Trophoblast cell (in vitro differentiated cells and primary cell): ENCODE measurements around the gene SOX6.

Source experiments
- DNase-seq, 2 donors: peaks; one replicate each; pipeline ENCODE4 v3.0.0-alpha.2; 2016
- H2AFZ ChIP-seq: 2 replicates; pipeline ENCODE4 v1.6.1; 2013; ENCODE audit warnings: low read length, moderate library complexity, mild to moderate bottlenecking; ENCODE audit not compliant: insufficient read depth, poor library complexity
- H2AK5ac ChIP-seq: 2 replicates; pipeline ENCODE4 v1.6.1; 2013; ENCODE audit warnings: mild to moderate bottlenecking, low read length
- H2BK120ac ChIP-seq: 2 replicates; pipeline ENCODE4 v1.6.1; 2013; ENCODE audit warnings: low read length, mild to moderate bottlenecking, moderate library complexity; ENCODE audit not compliant: insufficient read depth, poor library complexity
- H2BK12ac ChIP-seq: 2 replicates; pipeline ENCODE4 v1.6.1; 2013; ENCODE audit warnings: mild to moderate bottlenecking, low read length, moderate library complexity
- H2BK5ac ChIP-seq: 2 replicates; pipeline ENCODE4 v1.6.1; 2013; ENCODE audit warnings: low read length, low read depth, moderate library complexity, mild to moderate bottlenecking; ENCODE audit not compliant: poor library complexity
- H3K14ac ChIP-seq: 2 replicates; pipeline ENCODE4 v1.6.1; 2013; ENCODE audit warnings: mild to moderate bottlenecking, low read length
- H3K18ac ChIP-seq: 2 replicates; pipeline ENCODE4 v1.6.1; 2013; ENCODE audit warnings: mild to moderate bottlenecking, low read length
- H3K23ac ChIP-seq: 2 replicates; pipeline ENCODE4 v1.6.1; 2013; ENCODE audit warnings: low read length
- H3K27ac ChIP-seq: 2 replicates; pipeline ENCODE4 v1.5.1; 2013; ENCODE audit warnings: low read depth, mild to moderate bottlenecking, inconsistent platforms, low read length, moderate library complexity
- H3K27me3 ChIP-seq: 2 replicates; pipeline ENCODE4 v1.6.1; 2013; ENCODE audit warnings: inconsistent platforms, mild to moderate bottlenecking, low read length, moderate library complexity; ENCODE audit not compliant: insufficient read depth
- H3K36me3 ChIP-seq, 2 experiments: 1 replicate in 1 of 2; 2 replicates in 1 of 2; pipeline ENCODE4 v1.6.1; 2013; ENCODE audit warnings: low read length in 2 of 2, mild to moderate bottlenecking in 2 of 2, moderate library complexity in 1 of 2; ENCODE audit not compliant: insufficient read depth in 2 of 2, control insufficient read depth in 1 of 2
- H3K4ac ChIP-seq: 2 replicates; pipeline ENCODE4 v1.6.1; 2013; ENCODE audit warnings: low read depth, mild to moderate bottlenecking, low read length, moderate library complexity
- H3K4me1 ChIP-seq, 2 experiments: 1 replicate in 1 of 2; 2 replicates in 1 of 2; pipeline ENCODE4 v1.6.1; 2013; ENCODE audit warnings: low read length in 2 of 2, mild to moderate bottlenecking in 2 of 2, moderate library complexity in 1 of 2; ENCODE audit not compliant: insufficient read depth in 2 of 2, control insufficient read depth in 1 of 2
- H3K4me2 ChIP-seq: 2 replicates; pipeline ENCODE4 v1.6.1; 2013; ENCODE audit warnings: inconsistent platforms, mild to moderate bottlenecking, low read length, moderate library complexity
- H3K4me3 ChIP-seq: 2 replicates; pipeline ENCODE4 v1.5.1; 2013; ENCODE audit warnings: mild to moderate bottlenecking, low read depth, low read length, inconsistent platforms
- H3K79me1 ChIP-seq: one replicate; pipeline ENCODE4 v1.6.1; 2013; ENCODE audit warnings: low read length
- H3K79me2 ChIP-seq: 2 replicates; pipeline ENCODE4 v1.6.1; 2013; ENCODE audit warnings: low read length, mild to moderate bottlenecking; ENCODE audit not compliant: control insufficient read depth, insufficient read depth, poor library complexity
- H3K9ac ChIP-seq: 2 replicates; pipeline ENCODE4 v1.6.1; 2013; ENCODE audit warnings: mild to moderate bottlenecking, low read length
- H3K9me3 ChIP-seq: 2 replicates; pipeline ENCODE4 v1.6.1; 2013; ENCODE audit warnings: low read depth, mild to moderate bottlenecking, control low read depth, inconsistent platforms, low read length; ENCODE audit not compliant: insufficient read depth
- H4K12ac ChIP-seq: 2 replicates; pipeline ENCODE4 v1.6.1; 2013; ENCODE audit warnings: low read depth, mild to moderate bottlenecking, low read length, moderate library complexity
- H4K8ac ChIP-seq: 2 replicates; pipeline ENCODE4 v1.6.1; 2013; ENCODE audit warnings: low read depth, mild to moderate bottlenecking, low read length, moderate library complexity
- H4K91ac ChIP-seq: one replicate; pipeline ENCODE4 v1.6.1; 2013; ENCODE audit warnings: low read depth, mild to moderate bottlenecking, low read length, moderate library complexity
- WGBS: extraction: QIAGEN DNeasy Blood & Tissue Kit; methylation state at CpG from one replicate; pipeline ENCODE4 v1.1.7; 2013; ENCODE audit warnings: missing lambda C conversion rate; ENCODE audit not compliant: insufficient read length, insufficient coverage; ENCODE audit errors: extremely low coverage; 5-methylcytosine and 5-hydroxymethylcytosine counted together

SOX6 gene

GRCh38 chr11:16276251-16276650 lies 80.1 kb downstream of the SOX6 start:
- no peaks in the 10 kb centered on the region for H3K79me1 ChIP-seq
- H3K9ac ChIP-seq = no peak overlapping the region
- no peak overlapping the region for H3K4me2 ChIP-seq
- H3K79me2 ChIP-seq = no peaks in the 10 kb centered on the region
- no peak overlapping the region for H4K8ac ChIP-seq
- no peak overlapping the region for H3K4ac ChIP-seq
- H3K4me3 ChIP-seq = no peak overlapping the region
- H2AFZ ChIP-seq = no peak overlapping the region
- no peaks in the 10 kb centered on the region for H3K9me3 ChIP-seq
- WGBS = no CpG with 5 or more reads among the region's 2 CpGs
- no peaks in the 10 kb centered on the region for H3K36me3 ChIP-seq
- H3K14ac ChIP-seq = no peak overlapping the region
- H2BK5ac ChIP-seq = no peak overlapping the region
- no peak for DNase-seq
- no peak overlapping the region for H3K27ac ChIP-seq
- no peak overlapping the region for H4K12ac ChIP-seq
- no peak overlapping the region for H2BK120ac ChIP-seq
- no peak overlapping the region for H2AK5ac ChIP-seq
- no peak overlapping the region for H3K23ac ChIP-seq
- H3K4me1 ChIP-seq = no peaks in the 10 kb centered on the region
- H3K18ac ChIP-seq = no peak overlapping the region
- no peak overlapping the region for H2BK12ac ChIP-seq
- no peak overlapping the region for H4K91ac ChIP-seq
- no peaks in the 10 kb centered on the region for H3K27me3 ChIP-seq

- DNase-seq = no peak
- H3K79me2 ChIP-seq = no peaks in the 10 kb centered on the region
- no peaks in the 10 kb centered on the region for H3K9me3 ChIP-seq
Observed at GRCh38 chr11:16271258-16271657, 85.1 kb downstream of the SOX6 start.

GRCh38 chr11:16266021-16266420 lies 90.3 kb downstream of the SOX6 start:
- H3K9ac ChIP-seq = no peak overlapping the region
- no peak overlapping the region for H3K18ac ChIP-seq
- H3K14ac ChIP-seq = no peak overlapping the region
- H3K9me3 ChIP-seq = no peaks in the 10 kb centered on the region
- no peak overlapping the region for H3K4me2 ChIP-seq
- DNase-seq = no peak
- no peak overlapping the region for H3K4me3 ChIP-seq
- H3K4ac ChIP-seq = no peak overlapping the region
- no peak overlapping the region for H3K23ac ChIP-seq
- no peak overlapping the region for H3K27ac ChIP-seq
- H2BK5ac ChIP-seq = no peak overlapping the region
- no peaks in the 10 kb centered on the region for H3K79me2 ChIP-seq
- no peak overlapping the region for H4K91ac ChIP-seq
- H4K12ac ChIP-seq = no peak overlapping the region
- H2AK5ac ChIP-seq = no peak overlapping the region
- no peak overlapping the region for H2BK120ac ChIP-seq
- no peak overlapping the region for H2AFZ ChIP-seq
- H4K8ac ChIP-seq = no peak overlapping the region
- no peaks in the 10 kb centered on the region for H3K36me3 ChIP-seq
- no peaks in the 10 kb centered on the region for H3K79me1 ChIP-seq
- no peak overlapping the region for H2BK12ac ChIP-seq
- H3K4me1 ChIP-seq = no peaks in the 10 kb centered on the region
- H3K27me3 ChIP-seq = no peaks in the 10 kb centered on the region

More at GRCh38 chr11:16271258-16271657, 85.1 kb downstream of the SOX6 start:
- H3K36me3 ChIP-seq = no peaks in the 10 kb centered on the region
- H3K4ac ChIP-seq = no peak overlapping the region
- H3K14ac ChIP-seq = no peak overlapping the region
- no peak overlapping the region for H2BK12ac ChIP-seq
- no CpG with 5 or more reads among the region's 1 CpG for WGBS
- no peak overlapping the region for H3K4me2 ChIP-seq
- H3K79me1 ChIP-seq = no peaks in the 10 kb centered on the region
- H4K8ac ChIP-seq = no peak overlapping the region
- H3K4me3 ChIP-seq = no peak overlapping the region
- H3K18ac ChIP-seq = no peak overlapping the region
- H2AK5ac ChIP-seq = no peak overlapping the region
- H3K9ac ChIP-seq = no peak overlapping the region
- H3K27ac ChIP-seq = no peak overlapping the region
- no peak overlapping the region for H2BK120ac ChIP-seq
- no peak overlapping the region for H2BK5ac ChIP-seq
- H3K27me3 ChIP-seq = no peaks in the 10 kb centered on the region
- no peak overlapping the region for H3K23ac ChIP-seq
- H4K12ac ChIP-seq = no peak overlapping the region
- H4K91ac ChIP-seq = no peak overlapping the region
- H2AFZ ChIP-seq = no peak overlapping the region
- no peaks in the 10 kb centered on the region for H3K4me1 ChIP-seq

GRCh38 chr11:16265022-16265421 lies 91.3 kb downstream of the SOX6 start:
- WGBS = no CpG with 5 or more reads among the region's 3 CpGs
- no peak overlapping the region for H3K4me2 ChIP-seq
- no peak overlapping the region for H4K12ac ChIP-seq
- H3K79me2 ChIP-seq = no peaks in the 10 kb centered on the region
- H3K4me1 ChIP-seq = no peaks in the 10 kb centered on the region
- H2BK120ac ChIP-seq = no peak overlapping the region
- no peak overlapping the region for H2AFZ ChIP-seq
- no peaks in the 10 kb centered on the region for H3K36me3 ChIP-seq
- H3K23ac ChIP-seq = no peak overlapping the region
- no peak overlapping the region for H3K4me3 ChIP-seq
- H2BK5ac ChIP-seq = no peak overlapping the region
- no peaks in the 10 kb centered on the region for H3K79me1 ChIP-seq
- no peak overlapping the region for H3K9ac ChIP-seq
- H3K27ac ChIP-seq = no peak overlapping the region
- H4K8ac ChIP-seq = no peak overlapping the region
- H3K4ac ChIP-seq = no peak overlapping the region
- no peak for DNase-seq
- H3K27me3 ChIP-seq = no peaks in the 10 kb centered on the region
- no peak overlapping the region for H2AK5ac ChIP-seq
- no peak overlapping the region for H3K18ac ChIP-seq
- H2BK12ac ChIP-seq = no peak overlapping the region
- no peak overlapping the region for H4K91ac ChIP-seq
- H3K9me3 ChIP-seq = no peaks in the 10 kb centered on the region
- no peak overlapping the region for H3K14ac ChIP-seq

- no peaks in the 10 kb centered on the region for H3K79me2 ChIP-seq
- H2BK120ac ChIP-seq = no peak overlapping the region
- H2BK12ac ChIP-seq = no peak overlapping the region
- H3K79me1 ChIP-seq = no peaks in the 10 kb centered on the region
- H3K4me3 ChIP-seq = no peak overlapping the region
- no peak overlapping the region for H3K23ac ChIP-seq
- no peak overlapping the region for H3K14ac ChIP-seq
- H4K91ac ChIP-seq = no peak overlapping the region
- H3K18ac ChIP-seq = no peak overlapping the region
- H3K4me1 ChIP-seq = no peaks in the 10 kb centered on the region
- no peaks in the 10 kb centered on the region for H3K27me3 ChIP-seq
- H3K36me3 ChIP-seq = no peaks in the 10 kb centered on the region
- H3K4me2 ChIP-seq = no peak overlapping the region
- H3K27ac ChIP-seq = no peak overlapping the region
- H2BK5ac ChIP-seq = no peak overlapping the region
- no peak overlapping the region for H3K4ac ChIP-seq
- no peak overlapping the region for H2AK5ac ChIP-seq
- H3K9me3 ChIP-seq = no peaks in the 10 kb centered on the region
- no peak for DNase-seq
- no peak overlapping the region for H4K12ac ChIP-seq
- H2AFZ ChIP-seq = no peak overlapping the region
- H3K9ac ChIP-seq = no peak overlapping the region
- no peak overlapping the region for H4K8ac ChIP-seq
Observed at GRCh38 chr11:16262645-16262955, 93.7 kb downstream of the SOX6 start.
